HEK293 (cell line): ENCODE results near the gene P4HA3.

Experiments used
- CTCF ChIA-PET: fragments of 350-600 bp; formaldehyde crosslinking; extraction: SDS; loops from one replicate; lab custom pipeline; 2021; ENCODE audit warnings: antibody characterized with exemption; lab: Yijun Ruan, JAX
- POLR2A ChIA-PET: fragments of 300-600 bp; formaldehyde crosslinking; extraction: SDS; loops from one replicate; lab custom pipeline; 2020; ENCODE audit warnings: antibody characterized with exemption, inconsistent platforms; lab: Yijun Ruan, JAX
- H3K27ac ChIP-seq: fragments of 200-500 bp; sonication (Bioruptor generic); 2 replicates; pipeline ENCODE4 v1.5.1; 2014; ENCODE audit warnings: low read depth, low read length, control low read depth, inconsistent platforms; ENCODE audit errors: extremely low read depth
- H3K36me3 ChIP-seq, 2 experiments: fragments of 200-500 bp in 1 of 2; sonication (Bioruptor generic) in 1 of 2; 1 replicate in 1 of 2; 2 replicates in 1 of 2; pipeline ENCODE4 v1.5.1; 2014 to 2017; ENCODE audit warnings: inconsistent platforms in 2 of 2, low read length in 2 of 2; ENCODE audit not compliant: control insufficient read depth in 2 of 2, insufficient read depth in 1 of 2
- H3K4me1 ChIP-seq: fragments of 200-500 bp; sonication (Bioruptor generic); 2 replicates; pipeline ENCODE4 v1.5.1; 2014; ENCODE audit warnings: mild to moderate bottlenecking, low read length, inconsistent platforms; ENCODE audit not compliant: control insufficient read depth, insufficient read depth
- H3K4me3 ChIP-seq: 2 replicates; pipeline ENCODE4 v1.5.1; 2011; ENCODE audit warnings: low read depth, mild to moderate bottlenecking, control low read depth, low read length, moderate library complexity
- H3K9me3 ChIP-seq: fragments of 200-500 bp; sonication (Bioruptor generic); 2 replicates; pipeline ENCODE4 v1.5.1; 2014; ENCODE audit warnings: low read depth, low read length, inconsistent platforms; ENCODE audit not compliant: control insufficient read depth, insufficient read depth
- BCL11A ChIP-seq: fragments of 450-650 bp; formaldehyde crosslinking; IDR thresholded peaks from 2 replicates; pipeline ENCODE4 v1.5.1; 2016; ENCODE audit warnings: low read depth, missing biosample characterization, missing genetic modification characterization
- GFI1B ChIP-seq: fragments of 450-650 bp; formaldehyde crosslinking; IDR thresholded peaks from 2 replicates; pipeline ENCODE4 v1.5.1; 2016; ENCODE audit warnings: missing biosample characterization, missing genetic modification characterization
- GLI4 ChIP-seq: fragments of 450-650 bp; formaldehyde crosslinking; IDR thresholded peaks from 2 replicates; pipeline ENCODE4 v1.5.1; 2016; ENCODE audit warnings: missing biosample characterization, missing genetic modification characterization
- KLF1 ChIP-seq: fragments of 450-650 bp; formaldehyde crosslinking; IDR thresholded peaks from 2 replicates; pipeline ENCODE4 v1.5.1; 2016; ENCODE audit warnings: missing biosample characterization, missing genetic modification characterization
- MEIS1 ChIP-seq: sonication (generic); formaldehyde crosslinking; IDR thresholded peaks from 2 replicates; pipeline ENCODE4 v1.8.1; 2022; ENCODE audit warnings: missing genetic modification reagents, mild to moderate bottlenecking, borderline replicate concordance
- MYNN ChIP-seq: fragments of 450-650 bp; formaldehyde crosslinking; IDR thresholded peaks from 2 replicates; pipeline ENCODE4 v1.5.1; 2016; ENCODE audit warnings: missing biosample characterization, missing genetic modification characterization, borderline replicate concordance
- SP2 ChIP-seq: fragments of 450-650 bp; formaldehyde crosslinking; IDR thresholded peaks from 2 replicates; pipeline ENCODE4 v1.5.1; 2016; ENCODE audit warnings: missing biosample characterization, missing genetic modification characterization
- SP3 ChIP-seq: fragments of 450-650 bp; formaldehyde crosslinking; IDR thresholded peaks from 2 replicates; pipeline ENCODE4 v1.5.1; 2016; ENCODE audit warnings: missing biosample characterization, missing genetic modification characterization
- ZNF10 ChIP-seq: fragments of 450-650 bp; formaldehyde crosslinking; IDR thresholded peaks from 2 replicates; pipeline ENCODE4 v1.5.1; 2017; ENCODE audit warnings: missing biosample characterization, missing genetic modification characterization
- ZNF155 ChIP-seq: fragments of 450-650 bp; formaldehyde crosslinking; IDR thresholded peaks from 2 replicates; pipeline ENCODE4 v1.5.1; 2016; ENCODE audit warnings: missing biosample characterization, missing genetic modification characterization
- ZNF324 ChIP-seq: fragments of 450-650 bp; formaldehyde crosslinking; IDR thresholded peaks from 2 replicates; pipeline ENCODE4 v1.5.1; 2016; ENCODE audit warnings: missing biosample characterization, missing genetic modification characterization
- ZNF473 ChIP-seq: fragments of 450-650 bp; formaldehyde crosslinking; IDR thresholded peaks from 2 replicates; pipeline ENCODE4 v1.5.1; 2017; ENCODE audit warnings: missing biosample characterization, missing genetic modification characterization
- ZNF560 ChIP-seq: fragments of 450-650 bp; formaldehyde crosslinking; IDR thresholded peaks from 2 replicates; pipeline ENCODE4 v1.5.1; 2017; ENCODE audit warnings: missing biosample characterization, missing genetic modification characterization, borderline replicate concordance
- ZNF596 ChIP-seq: fragments of 450-650 bp; IDR thresholded peaks from 2 replicates; pipeline ENCODE4 v1.5.0; 2018; ENCODE audit warnings: missing biosample characterization, mild to moderate bottlenecking, missing genetic modification characterization, moderate library complexity
- ZNF639 ChIP-seq: fragments of 450-650 bp; formaldehyde crosslinking; IDR thresholded peaks from 2 replicates; pipeline ENCODE4 v1.5.1; 2016; ENCODE audit warnings: missing biosample characterization, missing genetic modification characterization
- ZNF670 ChIP-seq: fragments of 450-650 bp; formaldehyde crosslinking; IDR thresholded peaks from 2 replicates; pipeline ENCODE4 v1.5.1; 2016; ENCODE audit warnings: missing biosample characterization, missing genetic modification characterization, low read depth
- ZNF701 ChIP-seq: fragments of 450-650 bp; formaldehyde crosslinking; IDR thresholded peaks from 2 replicates; pipeline ENCODE4 v1.5.1; 2016; ENCODE audit warnings: missing biosample characterization, missing genetic modification characterization
- ZNF747 ChIP-seq: fragments of 450-650 bp; formaldehyde crosslinking; IDR thresholded peaks from 2 replicates; pipeline ENCODE4 v1.5.1; 2016; ENCODE audit warnings: missing biosample characterization, missing genetic modification characterization
- ZNF768 ChIP-seq: fragments of 450-650 bp; formaldehyde crosslinking; IDR thresholded peaks from 2 replicates; pipeline ENCODE4 v1.5.1; 2018; ENCODE audit warnings: missing biosample characterization, mild to moderate bottlenecking, missing genetic modification characterization
- ZSCAN23 ChIP-seq: fragments of 450-650 bp; formaldehyde crosslinking; IDR thresholded peaks from 2 replicates; pipeline ENCODE4 v1.5.1; 2016; ENCODE audit warnings: missing biosample characterization, missing genetic modification characterization
- TF ChIP-seq, protein P1 (sequence below): fragments of 450-650 bp; formaldehyde crosslinking; IDR thresholded peaks from 2 replicates; pipeline ENCODE4 v1.5.1; 2016; ENCODE audit warnings: missing biosample characterization, missing genetic modification characterization
- TF ChIP-seq, protein P2 (sequence below): fragments of 450-650 bp; formaldehyde crosslinking; IDR thresholded peaks from 2 replicates; pipeline ENCODE4 v1.5.1; 2017; ENCODE audit warnings: missing biosample characterization, missing genetic modification characterization

The P4HA3 gene

GRCh38 chr11:74238243-74238642, 73.2 kb downstream of the P4HA3 start:
- H3K36me3 ChIP-seq = peaks cover 10 to 61% of the 10 kb centered on the region in 2 experiments
- H3K4me1 ChIP-seq = no peaks in the 10 kb centered on the region
- no peak overlapping the region for H3K4me3 ChIP-seq
- POLR2A ChIA-PET = no interaction called here
- no peak for TF ChIP-seq ZNF10 (tag by site-specific recombination)
- no peak for TF ChIP-seq ZNF768 (tag by site-specific recombination)
- TF ChIP-seq GFI1B (tag by site-specific recombination) = no peak
- TF ChIP-seq ZNF155 (tag by site-specific recombination) = no peak
- TF ChIP-seq ZNF324 (tag by site-specific recombination) = no peak
- TF ChIP-seq ZNF473 (tag by site-specific recombination) = no peak
- no peak for TF ChIP-seq MEIS1 (CRISPR knock-in tag)
- no peak for TF ChIP-seq ZNF560
- no peak for TF ChIP-seq SP3 (tag by site-specific recombination)
- no peak for TF ChIP-seq BCL11A (tag by site-specific recombination)
- H3K9me3 ChIP-seq = no peaks in the 10 kb centered on the region
- H3K27ac ChIP-seq = no peak overlapping the region
- CTCF ChIA-PET = no interaction called here

- TF ChIP-seq ZNF670 (tag by site-specific recombination) (no peak), ZSCAN23 (tag by site-specific recombination) (no peak), ZNF596 (no peak), GLI4 (tag by site-specific recombination) (no peak), ZNF747 (tag by site-specific recombination) (no peak), ZNF639 (no peak), SP2 (tag by site-specific recombination) (no peak), MYNN (tag by site-specific recombination) (no peak), ZNF701 (tag by site-specific recombination) (no peak), KLF1 (no peak)
- TF ChIP-seq, protein P1, sequence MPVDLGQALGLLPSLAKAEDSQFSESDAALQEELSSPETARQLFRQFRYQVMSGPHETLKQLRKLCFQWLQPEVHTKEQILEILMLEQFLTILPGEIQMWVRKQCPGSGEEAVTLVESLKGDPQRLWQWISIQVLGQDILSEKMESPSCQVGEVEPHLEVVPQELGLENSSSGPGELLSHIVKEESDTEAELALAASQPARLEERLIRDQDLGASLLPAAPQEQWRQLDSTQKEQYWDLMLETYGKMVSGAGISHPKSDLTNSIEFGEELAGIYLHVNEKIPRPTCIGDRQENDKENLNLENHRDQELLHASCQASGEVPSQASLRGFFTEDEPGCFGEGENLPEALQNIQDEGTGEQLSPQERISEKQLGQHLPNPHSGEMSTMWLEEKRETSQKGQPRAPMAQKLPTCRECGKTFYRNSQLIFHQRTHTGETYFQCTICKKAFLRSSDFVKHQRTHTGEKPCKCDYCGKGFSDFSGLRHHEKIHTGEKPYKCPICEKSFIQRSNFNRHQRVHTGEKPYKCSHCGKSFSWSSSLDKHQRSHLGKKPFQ (tag by site-specific recombination) = no peak
- TF ChIP-seq, protein P2, sequence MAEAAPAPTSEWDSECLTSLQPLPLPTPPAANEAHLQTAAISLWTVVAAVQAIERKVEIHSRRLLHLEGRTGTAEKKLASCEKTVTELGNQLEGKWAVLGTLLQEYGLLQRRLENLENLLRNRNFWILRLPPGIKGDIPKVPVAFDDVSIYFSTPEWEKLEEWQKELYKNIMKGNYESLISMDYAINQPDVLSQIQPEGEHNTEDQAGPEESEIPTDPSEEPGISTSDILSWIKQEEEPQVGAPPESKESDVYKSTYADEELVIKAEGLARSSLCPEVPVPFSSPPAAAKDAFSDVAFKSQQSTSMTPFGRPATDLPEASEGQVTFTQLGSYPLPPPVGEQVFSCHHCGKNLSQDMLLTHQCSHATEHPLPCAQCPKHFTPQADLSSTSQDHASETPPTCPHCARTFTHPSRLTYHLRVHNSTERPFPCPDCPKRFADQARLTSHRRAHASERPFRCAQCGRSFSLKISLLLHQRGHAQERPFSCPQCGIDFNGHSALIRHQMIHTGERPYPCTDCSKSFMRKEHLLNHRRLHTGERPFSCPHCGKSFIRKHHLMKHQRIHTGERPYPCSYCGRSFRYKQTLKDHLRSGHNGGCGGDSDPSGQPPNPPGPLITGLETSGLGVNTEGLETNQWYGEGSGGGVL (tag by site-specific recombination) = no peak
- CTCF ChIA-PET = no interaction called here
- H3K36me3 ChIP-seq = peaks cover 10 to 61% of the 10 kb centered on the region in 2 experiments
- no peak overlapping the region for H3K4me3 ChIP-seq
- no peak overlapping the region for H3K27ac ChIP-seq
- H3K9me3 ChIP-seq = no peaks in the 10 kb centered on the region
- H3K4me1 ChIP-seq = no peaks in the 10 kb centered on the region
- POLR2A ChIA-PET = no interaction called here
Measured at GRCh38 chr11:74237541-74237940, 73.9 kb downstream of the P4HA3 start.
